ENCODE measurements around the gene MRPL23.

Gene MRPL23

GRCh38 chr11:1983601-1983961 is 36.4 kb downstream of the MRPL23 start:
- Histone ChIP-seq H3K27ac (ENCODE audit: low read length) (no peak overlapping the region), H3K9ac (ENCODE audit: low read depth, low read length) (no peak overlapping the region)

GRCh38 chr11:1987024-1987423 is 39.9 kb downstream of the MRPL23 start:
- peaks cover 6% of the 10 kb centered on the region for H3K4me1 ChIP-seq (ENCODE audit: insufficient read depth, low read length)
- no peak overlapping the region for H3K27ac ChIP-seq (ENCODE audit: low read length)
- ATAC-seq (ENCODE audit: insufficient read depth, low read depth) (no peak), DNase-seq (no peak)
- H3K36me3 ChIP-seq (ENCODE audit: insufficient read depth, low read length): no peaks in the 10 kb centered on the region
- H2AFZ ChIP-seq (ENCODE audit: low read depth, low read length): no peak overlapping the region
- no peak overlapping the region for H3K9ac ChIP-seq (ENCODE audit: low read depth, low read length)
- H3K4me3 ChIP-seq (ENCODE audit: low read depth in 1 of 2, low read length in 2 of 2): no peak overlapping the region
- H3K27me3 ChIP-seq (ENCODE audit: insufficient read depth, low read length, poor library complexity): no peaks in the 10 kb centered on the region
- no peaks in the 10 kb centered on the region for H3K9me3 ChIP-seq (ENCODE audit: insufficient read depth, low read length, severe bottlenecking)
- H3K4me2 ChIP-seq (ENCODE audit: insufficient read depth, low read length): no peak overlapping the region
- no peaks in the 10 kb centered on the region for H3K79me2 ChIP-seq (ENCODE audit: insufficient read depth, low read length)
- no peak for TF ChIP-seq EZH2 (IDR thresholded peaks at IDR 0.05; ENCODE audit: borderline replicate concordance, low read depth, low read length, severe bottlenecking)
- no peak for TF ChIP-seq CTCF (IDR thresholded peaks at IDR 0.05; ENCODE audit: borderline replicate concordance, extremely low read depth, low read length, poor library complexity, severe bottlenecking)
- no peaks in the 10 kb centered on the region for H4K20me1 ChIP-seq (ENCODE audit: insufficient read depth, low read length)

More at GRCh38 chr11:1983601-1983961, 36.4 kb downstream of the MRPL23 start:
- H3K4me2 ChIP-seq (ENCODE audit: insufficient read depth, low read length): no peak overlapping the region
- no peaks in the 10 kb centered on the region for H3K27me3 ChIP-seq (ENCODE audit: insufficient read depth, low read length, poor library complexity)
- no peaks in the 10 kb centered on the region for H3K79me2 ChIP-seq (ENCODE audit: insufficient read depth, low read length)
- H3K4me1 ChIP-seq (ENCODE audit: insufficient read depth, low read length): no peaks in the 10 kb centered on the region
- H3K4me3 ChIP-seq (ENCODE audit: low read depth in 1 of 2, low read length in 2 of 2): no peak overlapping the region
- H3K9me3 ChIP-seq (ENCODE audit: insufficient read depth, low read length, severe bottlenecking): no peaks in the 10 kb centered on the region
- H2AFZ ChIP-seq (ENCODE audit: low read depth, low read length): no peak overlapping the region
- no peaks in the 10 kb centered on the region for H3K36me3 ChIP-seq (ENCODE audit: insufficient read depth, low read length)
- no peaks in the 10 kb centered on the region for H4K20me1 ChIP-seq (ENCODE audit: insufficient read depth, low read length)
- TF ChIP-seq CTCF (IDR thresholded peaks at IDR 0.05; ENCODE audit: borderline replicate concordance, extremely low read depth, low read length, poor library complexity, severe bottlenecking): no peak
- no peak for DNase-seq
- ATAC-seq (ENCODE audit: insufficient read depth, low read depth): no peak

- TF ChIP-seq EZH2 (IDR thresholded peaks at IDR 0.05; ENCODE audit: borderline replicate concordance, low read depth, low read length, severe bottlenecking) (no peak), CTCF (IDR thresholded peaks at IDR 0.05; ENCODE audit: borderline replicate concordance, extremely low read depth, low read length, poor library complexity, severe bottlenecking) (no peak)
- no peaks in the 10 kb centered on the region for H3K9me3 ChIP-seq (ENCODE audit: insufficient read depth, low read length, severe bottlenecking)
- H3K27ac ChIP-seq (ENCODE audit: low read length): no peak overlapping the region
- H3K27me3 ChIP-seq (ENCODE audit: insufficient read depth, low read length, poor library complexity): no peaks in the 10 kb centered on the region
- no peak for DNase-seq
- ATAC-seq (ENCODE audit: insufficient read depth, low read depth): no peak
- no peak overlapping the region for H3K4me3 ChIP-seq (ENCODE audit: low read depth in 1 of 2, low read length in 2 of 2)
- H3K4me1 ChIP-seq (ENCODE audit: insufficient read depth, low read length): peaks cover 8% of the 10 kb centered on the region
- no peak overlapping the region for H3K9ac ChIP-seq (ENCODE audit: low read depth, low read length)
- no peaks in the 10 kb centered on the region for H3K36me3 ChIP-seq (ENCODE audit: insufficient read depth, low read length)
- H3K79me2 ChIP-seq (ENCODE audit: insufficient read depth, low read length): no peaks in the 10 kb centered on the region
- H4K20me1 ChIP-seq (ENCODE audit: insufficient read depth, low read length): no peaks in the 10 kb centered on the region
- no peak overlapping the region for H2AFZ ChIP-seq (ENCODE audit: low read depth, low read length)
- no peak overlapping the region for H3K4me2 ChIP-seq (ENCODE audit: insufficient read depth, low read length)
Observed at GRCh38 chr11:1988174-1988573, 41.0 kb downstream of the MRPL23 start.

DNA sequence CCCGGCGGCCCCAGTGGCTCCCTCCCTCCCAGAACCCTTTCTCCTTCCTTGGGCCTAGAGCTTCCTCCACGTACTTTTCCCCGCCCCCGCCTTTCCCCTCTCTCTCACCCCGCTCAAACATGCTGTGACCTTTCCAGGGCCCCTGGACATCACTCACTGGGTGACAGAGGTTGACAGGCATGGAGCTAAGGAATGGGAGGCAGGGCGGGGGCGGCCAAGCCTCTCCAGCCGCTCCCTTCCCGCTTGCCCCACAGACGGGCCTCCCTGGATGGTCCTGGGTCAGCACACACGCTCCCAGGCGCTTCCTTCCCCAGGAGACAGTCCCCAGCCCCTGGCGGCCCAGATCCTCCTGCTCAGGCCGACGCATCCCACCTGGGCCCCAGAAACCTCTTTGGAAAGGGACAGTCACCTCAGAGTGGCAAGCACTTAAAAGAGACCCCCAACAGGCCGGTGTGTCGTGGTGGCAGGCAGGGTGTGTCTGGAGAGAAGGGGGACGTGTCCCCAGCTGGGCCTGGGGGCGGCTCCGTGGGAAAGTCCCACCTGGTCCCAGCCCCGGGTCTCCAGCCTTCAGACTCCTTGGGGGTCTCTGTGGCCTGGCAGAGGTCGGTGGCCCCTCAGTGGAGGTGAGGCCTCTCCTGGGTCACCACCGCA is 41.7 kb downstream of the MRPL23 start:
- no peak for DNase-seq
- no peak overlapping the region for H3K4me3 ChIP-seq (ENCODE audit: low read depth in 1 of 2, low read length in 2 of 2)
- H3K79me2 ChIP-seq (ENCODE audit: insufficient read depth, low read length): no peaks in the 10 kb centered on the region
- TF ChIP-seq EZH2 (IDR thresholded peaks at IDR 0.05; ENCODE audit: borderline replicate concordance, low read depth, low read length, severe bottlenecking) (no peak), CTCF (IDR thresholded peaks at IDR 0.05; ENCODE audit: borderline replicate concordance, extremely low read depth, low read length, poor library complexity, severe bottlenecking) (no peak)
- no peak overlapping the region for H3K4me2 ChIP-seq (ENCODE audit: insufficient read depth, low read length)
- H3K9ac ChIP-seq (ENCODE audit: low read depth, low read length): no peak overlapping the region
- no peaks in the 10 kb centered on the region for H3K9me3 ChIP-seq (ENCODE audit: insufficient read depth, low read length, severe bottlenecking)
- no peaks in the 10 kb centered on the region for H3K27me3 ChIP-seq (ENCODE audit: insufficient read depth, low read length, poor library complexity)
- H3K4me1 ChIP-seq (ENCODE audit: insufficient read depth, low read length): peaks cover 8% of the 10 kb centered on the region
- no peak overlapping the region for H3K27ac ChIP-seq (ENCODE audit: low read length)
- no peaks in the 10 kb centered on the region for H3K36me3 ChIP-seq (ENCODE audit: insufficient read depth, low read length)
- no peaks in the 10 kb centered on the region for H4K20me1 ChIP-seq (ENCODE audit: insufficient read depth, low read length)
- H2AFZ ChIP-seq (ENCODE audit: low read depth, low read length): no peak overlapping the region
- no peak for ATAC-seq (ENCODE audit: insufficient read depth, low read depth)
